AG08395 (cell line): ENCODE results near the gene FAM118A.
"Not testable (repeated sequence)": the region's sequence is repeated elsewhere in the genome, so short reads cannot be mapped to it uniquely, and the experiment has no call there.

Experiments used
- DNase-seq: peaks from one replicate; pipeline ENCODE4 v3.0.0; 2012; ENCODE audit warnings: mixed read lengths, low spot score

FAM118A gene

GRCh38 chr22:45331486-45331885 lies 21.8 kb downstream of the FAM118A start:
- DNase-seq = no peak

DNA sequence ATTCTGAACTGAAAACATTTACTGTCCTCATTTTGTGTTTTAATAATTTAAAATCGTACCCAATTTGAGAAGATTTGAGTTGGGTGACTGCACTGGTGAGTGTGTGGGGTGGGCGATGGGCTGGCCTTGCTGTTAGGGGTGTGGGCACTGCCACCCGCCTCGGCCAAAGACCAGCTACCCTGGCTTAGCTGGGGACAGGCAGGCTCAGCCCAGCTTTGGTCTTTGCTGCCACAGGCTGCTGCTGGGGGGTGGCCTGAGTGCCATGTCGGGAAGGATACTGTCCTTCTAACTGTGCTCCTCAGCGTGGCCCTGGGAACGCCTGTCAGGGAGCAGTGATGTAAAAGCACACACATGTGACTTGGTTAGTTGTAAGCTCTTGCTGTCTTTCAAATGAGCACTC lies 22.3 kb downstream of the FAM118A start:
- no peak for DNase-seq

DNA sequence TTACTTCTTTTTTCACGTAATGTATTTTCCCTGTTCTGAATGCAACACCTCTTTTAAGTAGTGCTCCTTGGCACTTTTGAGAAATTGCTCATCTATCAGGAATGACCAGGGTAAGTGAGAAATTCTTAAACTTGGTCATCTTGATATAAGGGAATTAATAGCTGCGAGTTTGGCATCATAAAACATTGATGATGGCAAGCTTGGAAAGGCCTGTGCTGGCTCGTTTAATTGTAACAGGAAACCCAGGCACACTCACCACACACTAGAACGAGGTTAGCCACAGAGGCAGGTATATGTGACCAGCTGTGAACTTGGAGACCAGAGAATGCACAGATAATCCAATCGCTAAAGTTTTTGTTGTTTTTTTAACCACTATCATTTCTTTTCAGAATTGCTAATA lies 24.3 kb downstream of the FAM118A start:
- DNase-seq = no peak

DNA sequence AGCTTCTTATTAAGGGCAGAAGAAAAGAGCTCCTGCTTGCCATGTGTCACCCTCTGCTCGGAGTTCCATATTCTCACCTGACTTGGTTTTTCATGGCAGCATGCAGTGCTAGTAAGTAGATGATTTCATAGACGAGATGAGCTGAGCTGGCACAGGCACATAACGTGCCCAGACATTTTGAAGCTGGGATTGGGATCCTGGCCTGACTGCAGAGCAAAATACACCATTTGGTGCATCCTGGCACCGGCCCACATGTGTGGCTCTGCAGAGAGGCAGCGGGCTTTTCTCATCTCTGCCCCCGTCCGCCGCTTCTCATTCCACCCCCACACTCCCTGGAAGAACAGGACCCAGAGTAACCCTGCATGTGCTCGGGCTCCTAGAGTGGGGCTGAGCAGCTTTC lies 24.8 kb downstream of the FAM118A start:
- DNase-seq = no peak

- peak; percentile 74 for DNase-seq
Measured at GRCh38 chr22:45335021-45335818, 25.5 kb downstream of the FAM118A start.

DNA sequence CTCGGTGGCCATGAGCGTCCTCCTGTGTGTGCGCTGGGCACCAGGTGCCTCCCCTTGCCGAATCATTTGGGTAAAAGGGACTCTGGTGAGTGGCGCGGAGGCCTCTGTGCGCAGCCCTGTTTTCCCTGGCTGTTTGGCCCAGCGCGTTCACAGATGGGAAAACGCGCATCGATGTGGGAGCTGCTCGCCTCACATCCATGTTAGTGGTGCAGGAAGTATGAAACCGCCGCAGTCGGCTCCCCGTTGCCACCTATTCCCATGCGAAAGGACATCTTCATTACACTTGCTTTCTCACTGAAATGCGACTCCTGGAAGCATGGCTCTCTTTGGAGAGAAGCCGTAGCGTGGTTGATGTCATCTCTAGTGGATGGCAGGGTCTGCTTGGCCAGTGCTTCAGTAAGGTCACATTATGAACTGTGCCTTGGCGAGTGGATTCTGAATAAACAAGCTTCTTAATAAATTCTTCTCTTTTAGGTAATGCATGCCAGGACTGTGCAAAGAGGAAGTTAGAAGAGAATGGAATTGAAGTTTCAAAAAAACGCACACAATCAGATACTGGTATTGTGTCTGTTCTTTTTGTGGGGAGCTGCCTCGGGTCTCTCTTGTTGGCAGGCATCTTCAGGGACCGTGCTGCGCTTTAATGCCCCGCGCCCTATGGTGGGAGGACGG lies 26.3 kb downstream of the FAM118A start:
- no peak for DNase-seq

GRCh38 chr22:45336971-45337431 lies 27.3 kb downstream of the FAM118A start:
- peak; percentile 45 for DNase-seq

GRCh38 chr22:45337536-45337935 lies 27.8 kb downstream of the FAM118A start:
- no peak for DNase-seq

- DNase-seq = no peak
Measured at GRCh38 chr22:45338795-45339194, 29.1 kb downstream of the FAM118A start.

GRCh38 chr22:45340323-45340722 lies 30.6 kb downstream of the FAM118A start:
- DNase-seq = no peak

DNA sequence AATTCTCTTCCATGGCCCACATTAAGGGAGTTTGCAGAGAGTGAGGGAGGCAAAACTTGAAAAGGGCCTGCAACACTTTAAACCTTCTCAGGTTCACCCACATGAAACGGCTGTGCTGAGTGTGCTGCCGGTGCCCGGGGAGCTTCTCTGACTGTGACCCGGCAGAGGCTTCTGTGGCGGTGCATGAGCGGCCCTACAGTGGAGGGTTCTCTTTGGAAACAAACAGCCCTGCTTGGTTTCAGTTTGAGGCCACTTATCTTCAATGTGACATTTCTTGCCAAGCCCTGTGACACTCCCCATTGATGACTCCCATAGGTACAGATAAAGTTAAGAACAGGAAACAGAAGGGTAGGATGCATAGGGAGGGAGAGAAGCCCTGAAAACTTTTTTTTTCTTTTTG lies 31.8 kb downstream of the FAM118A start:
- no peak for DNase-seq

DNA sequence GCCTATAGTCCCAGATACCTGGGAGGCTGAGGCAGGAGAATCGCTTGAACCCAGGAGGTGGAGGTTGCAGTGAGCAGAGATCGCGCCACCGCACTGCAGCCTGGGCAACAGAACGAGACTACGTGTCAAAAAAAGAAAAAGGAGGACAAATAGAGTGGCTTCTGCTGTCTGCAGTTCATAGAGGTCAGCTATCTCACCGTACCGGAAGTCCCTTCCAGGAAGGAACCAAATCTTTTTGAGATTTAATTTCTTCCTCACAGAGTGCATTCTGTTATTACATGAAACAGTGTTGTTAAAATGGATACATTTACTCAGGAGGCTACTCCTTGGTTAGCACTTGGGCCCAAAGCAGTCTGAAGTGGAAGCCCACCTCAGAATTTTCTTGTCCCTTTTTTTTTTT lies 33.4 kb downstream of the FAM118A start:
- DNase-seq = no peak

GRCh38 chr22:45344334-45344733 lies 34.6 kb downstream of the FAM118A start:
- DNase-seq = peak; percentile 15

- no peak for DNase-seq
Measured at GRCh38 chr22:45349916-45350315, 40.2 kb downstream of the FAM118A start.

DNA sequence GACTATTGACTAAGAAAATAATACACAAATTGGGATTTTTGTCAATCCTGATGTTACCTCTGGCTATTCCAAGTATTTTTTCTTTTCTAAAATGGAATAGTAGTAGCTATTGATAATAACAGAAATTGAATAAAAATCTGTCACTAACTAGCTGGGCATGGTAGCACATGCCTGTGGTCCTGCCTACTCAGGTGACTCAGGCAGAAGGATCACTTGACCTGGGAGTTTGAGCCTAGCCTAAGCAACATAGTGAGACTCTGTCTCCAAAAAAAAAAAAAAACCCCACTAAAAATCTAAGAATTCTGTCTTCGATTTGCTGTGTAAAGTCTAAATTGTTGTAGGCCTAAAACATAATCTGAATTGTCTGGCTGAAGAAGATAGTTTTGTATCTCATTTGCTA lies 42.2 kb downstream of the FAM118A start:
- no peak for DNase-seq

DNA sequence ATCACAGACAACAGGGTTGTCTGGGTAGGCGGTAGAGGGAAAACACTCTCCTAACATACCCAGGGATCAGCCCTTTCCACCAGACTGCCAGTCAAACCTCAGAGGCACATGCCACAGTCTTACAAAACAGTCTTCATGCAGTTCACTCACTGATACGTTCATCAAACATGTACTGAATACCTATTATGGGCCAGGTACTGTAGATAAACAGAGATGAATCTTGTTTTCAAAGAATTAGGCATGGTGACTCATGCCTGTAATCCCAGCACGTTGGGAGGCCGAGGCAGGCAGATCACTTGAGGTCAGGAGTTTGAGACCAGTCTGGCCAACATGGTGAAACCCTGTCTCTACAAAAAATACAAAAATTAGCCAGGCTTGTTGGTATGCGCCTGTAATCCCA lies 43.0 kb downstream of the FAM118A start:
- not testable (repeated sequence) for DNase-seq

- DNase-seq = no peak
Measured at GRCh38 chr22:45353786-45354185, 44.1 kb downstream of the FAM118A start.

GRCh38 chr22:45357490-45357889 lies 47.8 kb downstream of the FAM118A start:
- DNase-seq = no peak

DNA sequence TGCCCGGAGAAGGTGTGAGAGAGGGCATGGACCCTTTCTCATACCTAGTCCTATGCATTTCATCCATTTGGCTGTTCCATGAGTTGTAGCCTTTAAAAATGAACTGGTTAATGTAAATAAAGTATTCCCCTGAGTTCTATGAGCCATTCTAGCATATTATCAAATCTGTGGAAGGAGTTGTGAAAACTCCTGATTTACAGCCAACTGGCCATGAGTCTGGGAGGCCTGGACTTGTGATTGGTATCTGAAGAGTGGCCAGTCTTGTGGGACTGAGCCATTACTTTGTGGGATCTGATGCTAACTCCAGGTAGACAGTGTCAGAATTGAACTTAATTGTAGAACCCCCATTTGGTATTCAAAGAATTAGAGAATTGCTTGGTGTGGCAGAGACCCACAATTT lies 48.4 kb downstream of the FAM118A start:
- no peak for DNase-seq

GRCh38 chr22:45359627-45360026 lies 49.9 kb downstream of the FAM118A start:
- no peak for DNase-seq

GRCh38 chr22:45366713-45367112 lies 57.0 kb downstream of the FAM118A start:
- no peak for DNase-seq

DNA sequence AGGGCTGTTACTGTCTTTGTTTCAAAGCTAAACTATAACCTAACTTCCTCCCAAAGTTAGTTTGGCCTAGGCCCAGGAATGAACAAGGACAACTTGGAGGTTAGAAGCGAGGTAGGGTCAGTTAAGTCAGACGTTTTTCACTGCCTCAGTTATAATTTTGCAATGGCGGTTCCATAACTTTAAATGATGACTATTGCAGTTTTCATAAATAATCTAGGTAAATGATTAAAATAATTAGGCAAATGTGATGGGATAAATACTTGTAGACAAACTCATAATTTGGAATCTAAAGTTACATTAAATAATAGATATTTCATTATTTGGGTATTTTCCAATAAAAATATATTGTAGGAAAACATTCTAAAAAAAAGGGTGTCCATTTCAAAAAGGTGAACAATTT lies 63.9 kb downstream of the FAM118A start:
- not testable (repeated sequence) for DNase-seq

- DNase-seq = no peak
Measured at GRCh38 chr22:45376009-45376408, 66.3 kb downstream of the FAM118A start.

DNA sequence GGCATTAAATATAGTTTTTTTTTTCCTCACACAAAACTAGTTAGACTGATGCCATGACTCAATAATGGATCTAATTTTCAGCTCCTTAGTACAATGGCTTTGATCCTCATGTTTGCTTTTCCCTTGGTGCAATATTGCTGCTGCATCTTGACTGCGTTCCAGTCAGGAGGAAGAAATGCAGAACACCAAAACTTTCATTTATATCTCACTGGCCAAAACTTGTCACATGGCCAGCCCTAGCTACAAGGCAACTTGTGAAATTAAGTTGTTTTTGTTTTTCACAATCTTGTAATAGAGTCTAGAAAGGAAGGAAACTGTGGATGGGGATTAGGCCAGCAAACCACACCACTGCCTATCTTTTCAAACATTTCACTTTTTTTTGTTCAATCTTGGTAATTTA lies 67.0 kb downstream of the FAM118A start:
- no peak for DNase-seq
